ENCODE data around the gene ASIC4. TPM values are rescaled to one million over a fixed set of nuclear protein-coding genes. Genes with fewer than 3 reads are reported as not detected.

Gene ASIC4
- total and polyA plus RNA-seq, 2 of the 13 experiments (the other 11 are each of a cell fraction or from before 2014, with no cell fraction given), result 0.03 TPM; not detected in 1

DNA sequence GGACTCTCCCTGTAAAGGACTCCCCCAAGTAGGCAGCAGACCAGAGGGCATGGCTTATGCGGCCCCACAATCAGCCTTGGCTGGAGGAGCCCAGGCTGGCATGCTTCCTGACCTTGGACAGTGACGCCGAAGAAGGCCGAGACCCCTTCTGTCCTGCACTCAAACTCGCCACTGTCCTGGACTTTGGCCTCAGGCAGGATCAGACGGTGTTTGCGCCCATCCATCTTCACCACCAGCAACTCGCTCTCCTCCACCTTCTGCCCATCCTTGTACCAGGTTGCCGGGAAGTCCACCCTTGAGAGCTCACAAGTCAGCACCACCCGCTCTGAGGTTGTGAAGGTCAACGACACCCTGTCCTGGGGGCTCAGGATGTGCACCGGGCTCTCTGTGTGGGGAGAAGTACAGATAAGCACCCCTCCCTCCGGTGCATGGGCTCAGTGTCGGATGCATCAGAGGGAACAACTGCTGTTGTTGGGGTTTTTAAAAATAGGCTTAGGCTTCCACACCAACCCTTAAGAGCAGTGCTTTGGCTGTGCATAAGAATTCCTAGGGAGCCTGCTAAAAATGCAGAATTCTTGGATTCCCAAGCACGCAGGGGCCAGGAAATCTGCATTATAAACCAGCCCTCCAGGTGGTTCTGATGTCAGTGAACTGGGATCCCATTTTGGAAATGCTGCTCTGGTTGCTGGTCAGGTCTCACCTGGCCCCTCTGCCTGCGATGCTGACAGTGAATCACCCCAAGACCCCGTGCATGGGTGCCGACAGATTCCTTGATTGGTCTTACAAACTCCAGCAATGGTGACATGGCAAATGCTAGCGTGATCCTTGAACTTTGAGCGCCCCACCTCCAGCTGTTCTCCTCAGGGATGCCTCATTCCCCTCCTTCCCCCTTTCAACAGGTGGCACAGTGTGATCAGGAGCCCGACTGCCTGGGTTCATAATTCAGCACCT, 51.1 kb downstream of the ASIC4 start (continued):
- TF ChIP-seq KDM5B (CRISPR knock-in tag; IDR thresholded peaks at IDR 0.05; ENCODE audit: borderline replicate concordance) (0 out of 2 replicates have a peak, but pooled peaks have one; percentile 28), ARNT (IDR thresholded peaks at IDR 0.05) (no peak), ATF7 (IDR thresholded peaks at IDR 0.05) (no peak), ATF7 (CRISPR knock-in tag; IDR thresholded peaks at IDR 0.05) (0 out of 2 replicates have a peak, but pooled peaks have one; percentile 28), RBM22 (optimal IDR thresholded peaks at IDR 0.05; ENCODE audit: low read length) (peak; percentile 20), ZNF879 (CRISPR knock-in tag; IDR thresholded peaks at IDR 0.05) (0 out of 2 replicates have a peak, but pooled peaks have one; percentile 55), HOXA3 (CRISPR knock-in tag; IDR thresholded peaks at IDR 0.05) (0 out of 2 replicates have a peak, but pooled peaks have one; percentile 7), PHF21A (CRISPR knock-in tag; IDR thresholded peaks at IDR 0.05) (no peak), ZNF468 (CRISPR knock-in tag; IDR thresholded peaks at IDR 0.05) (0 out of 2 replicates have a peak, but pooled peaks have one; percentile 25), ZBTB21 (CRISPR knock-in tag; IDR thresholded peaks at IDR 0.05) (no peak), SOX6 (IDR thresholded peaks at IDR 0.05) (no peak), SOX6 (CRISPR knock-in tag; IDR thresholded peaks at IDR 0.05) (no peak)
- TF ChIP-seq, protein P1, sequence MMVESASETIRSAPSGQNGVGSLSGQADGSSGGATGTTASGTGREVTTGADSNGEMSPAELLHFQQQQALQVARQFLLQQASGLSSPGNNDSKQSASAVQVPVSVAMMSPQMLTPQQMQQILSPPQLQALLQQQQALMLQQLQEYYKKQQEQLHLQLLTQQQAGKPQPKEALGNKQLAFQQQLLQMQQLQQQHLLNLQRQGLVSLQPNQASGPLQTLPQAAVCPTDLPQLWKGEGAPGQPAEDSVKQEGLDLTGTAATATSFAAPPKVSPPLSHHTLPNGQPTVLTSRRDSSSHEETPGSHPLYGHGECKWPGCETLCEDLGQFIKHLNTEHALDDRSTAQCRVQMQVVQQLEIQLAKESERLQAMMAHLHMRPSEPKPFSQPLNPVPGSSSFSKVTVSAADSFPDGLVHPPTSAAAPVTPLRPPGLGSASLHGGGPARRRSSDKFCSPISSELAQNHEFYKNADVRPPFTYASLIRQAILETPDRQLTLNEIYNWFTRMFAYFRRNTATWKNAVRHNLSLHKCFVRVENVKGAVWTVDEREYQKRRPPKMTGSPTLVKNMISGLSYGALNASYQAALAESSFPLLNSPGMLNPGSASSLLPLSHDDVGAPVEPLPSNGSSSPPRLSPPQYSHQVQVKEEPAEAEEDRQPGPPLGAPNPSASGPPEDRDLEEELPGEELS (CRISPR knock-in tag; IDR thresholded peaks at IDR 0.05), result no peak
- TF ChIP-seq, protein P2, sequence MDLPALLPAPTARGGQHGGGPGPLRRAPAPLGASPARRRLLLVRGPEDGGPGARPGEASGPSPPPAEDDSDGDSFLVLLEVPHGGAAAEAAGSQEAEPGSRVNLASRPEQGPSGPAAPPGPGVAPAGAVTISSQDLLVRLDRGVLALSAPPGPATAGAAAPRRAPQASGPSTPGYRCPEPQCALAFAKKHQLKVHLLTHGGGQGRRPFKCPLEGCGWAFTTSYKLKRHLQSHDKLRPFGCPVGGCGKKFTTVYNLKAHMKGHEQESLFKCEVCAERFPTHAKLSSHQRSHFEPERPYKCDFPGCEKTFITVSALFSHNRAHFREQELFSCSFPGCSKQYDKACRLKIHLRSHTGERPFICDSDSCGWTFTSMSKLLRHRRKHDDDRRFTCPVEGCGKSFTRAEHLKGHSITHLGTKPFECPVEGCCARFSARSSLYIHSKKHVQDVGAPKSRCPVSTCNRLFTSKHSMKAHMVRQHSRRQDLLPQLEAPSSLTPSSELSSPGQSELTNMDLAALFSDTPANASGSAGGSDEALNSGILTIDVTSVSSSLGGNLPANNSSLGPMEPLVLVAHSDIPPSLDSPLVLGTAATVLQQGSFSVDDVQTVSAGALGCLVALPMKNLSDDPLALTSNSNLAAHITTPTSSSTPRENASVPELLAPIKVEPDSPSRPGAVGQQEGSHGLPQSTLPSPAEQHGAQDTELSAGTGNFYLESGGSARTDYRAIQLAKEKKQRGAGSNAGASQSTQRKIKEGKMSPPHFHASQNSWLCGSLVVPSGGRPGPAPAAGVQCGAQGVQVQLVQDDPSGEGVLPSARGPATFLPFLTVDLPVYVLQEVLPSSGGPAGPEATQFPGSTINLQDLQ (CRISPR knock-in tag; IDR thresholded peaks at IDR 0.05), result 0 out of 2 replicates have a peak, but pooled peaks have one; percentile 59
- TF ChIP-seq, protein P3, sequence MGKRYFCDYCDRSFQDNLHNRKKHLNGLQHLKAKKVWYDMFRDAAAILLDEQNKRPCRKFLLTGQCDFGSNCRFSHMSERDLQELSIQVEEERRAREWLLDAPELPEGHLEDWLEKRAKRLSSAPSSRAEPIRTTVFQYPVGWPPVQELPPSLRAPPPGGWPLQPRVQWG (CRISPR knock-in tag; IDR thresholded peaks at IDR 0.05; ENCODE audit: borderline replicate concordance, low read depth), result no peak
- TF ChIP-seq, protein P4, sequence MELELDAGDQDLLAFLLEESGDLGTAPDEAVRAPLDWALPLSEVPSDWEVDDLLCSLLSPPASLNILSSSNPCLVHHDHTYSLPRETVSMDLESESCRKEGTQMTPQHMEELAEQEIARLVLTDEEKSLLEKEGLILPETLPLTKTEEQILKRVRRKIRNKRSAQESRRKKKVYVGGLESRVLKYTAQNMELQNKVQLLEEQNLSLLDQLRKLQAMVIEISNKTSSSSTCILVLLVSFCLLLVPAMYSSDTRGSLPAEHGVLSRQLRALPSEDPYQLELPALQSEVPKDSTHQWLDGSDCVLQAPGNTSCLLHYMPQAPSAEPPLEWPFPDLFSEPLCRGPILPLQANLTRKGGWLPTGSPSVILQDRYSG (CRISPR knock-in tag; IDR thresholded peaks at IDR 0.05), result no peak
- TF ChIP-seq, protein P5, sequence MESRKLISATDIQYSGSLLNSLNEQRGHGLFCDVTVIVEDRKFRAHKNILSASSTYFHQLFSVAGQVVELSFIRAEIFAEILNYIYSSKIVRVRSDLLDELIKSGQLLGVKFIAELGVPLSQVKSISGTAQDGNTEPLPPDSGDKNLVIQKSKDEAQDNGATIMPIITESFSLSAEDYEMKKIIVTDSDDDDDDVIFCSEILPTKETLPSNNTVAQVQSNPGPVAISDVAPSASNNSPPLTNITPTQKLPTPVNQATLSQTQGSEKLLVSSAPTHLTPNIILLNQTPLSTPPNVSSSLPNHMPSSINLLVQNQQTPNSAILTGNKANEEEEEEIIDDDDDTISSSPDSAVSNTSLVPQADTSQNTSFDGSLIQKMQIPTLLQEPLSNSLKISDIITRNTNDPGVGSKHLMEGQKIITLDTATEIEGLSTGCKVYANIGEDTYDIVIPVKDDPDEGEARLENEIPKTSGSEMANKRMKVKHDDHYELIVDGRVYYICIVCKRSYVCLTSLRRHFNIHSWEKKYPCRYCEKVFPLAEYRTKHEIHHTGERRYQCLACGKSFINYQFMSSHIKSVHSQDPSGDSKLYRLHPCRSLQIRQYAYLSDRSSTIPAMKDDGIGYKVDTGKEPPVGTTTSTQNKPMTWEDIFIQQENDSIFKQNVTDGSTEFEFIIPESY (CRISPR knock-in tag; IDR thresholded peaks at IDR 0.05), result 0 out of 2 replicates have a peak, but pooled peaks have one; percentile 50
- TF ChIP-seq, protein P6, sequence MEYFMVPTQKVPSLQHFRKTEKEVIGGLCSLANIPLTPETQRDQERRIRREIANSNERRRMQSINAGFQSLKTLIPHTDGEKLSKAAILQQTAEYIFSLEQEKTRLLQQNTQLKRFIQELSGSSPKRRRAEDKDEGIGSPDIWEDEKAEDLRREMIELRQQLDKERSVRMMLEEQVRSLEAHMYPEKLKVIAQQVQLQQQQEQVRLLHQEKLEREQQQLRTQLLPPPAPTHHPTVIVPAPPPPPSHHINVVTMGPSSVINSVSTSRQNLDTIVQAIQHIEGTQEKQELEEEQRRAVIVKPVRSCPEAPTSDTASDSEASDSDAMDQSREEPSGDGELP (IDR thresholded peaks at IDR 0.05; ENCODE audit: borderline replicate concordance, low read depth), result peak; percentile 67; the same call in 1 of the 2 replicates

All from HepG2 (cell line).